ENCODE measurements around the gene ARAP2.

ARAP2 gene

GRCh38 chr4:36198861-36199260, 45.5 kb downstream of the ARAP2 start:
- DNase-seq (ENCODE audit: low read depth): no peak
- no peak overlapping the region for H3K4me3 ChIP-seq (replicated peaks; ENCODE audit: low read depth, low read length)
- no peak for TF ChIP-seq CTCF (IDR thresholded peaks at IDR 0.05; ENCODE audit: low read length, missing control alignments)

GRCh38 chr4:36198068-36198808, 46.1 kb downstream of the ARAP2 start:
- no peak for TF ChIP-seq CTCF (IDR thresholded peaks at IDR 0.05; ENCODE audit: low read length, missing control alignments)
- no peak for DNase-seq (ENCODE audit: low read depth)
- no peak overlapping the region for H3K4me3 ChIP-seq (replicated peaks; ENCODE audit: low read depth, low read length)

GRCh38 chr4:36197501-36197900, 46.8 kb downstream of the ARAP2 start:
- TF ChIP-seq CTCF (IDR thresholded peaks at IDR 0.05; ENCODE audit: low read length, missing control alignments): no peak
- no peak overlapping the region for H3K4me3 ChIP-seq (replicated peaks; ENCODE audit: low read depth, low read length)
- DNase-seq (ENCODE audit: low read depth): no peak

GRCh38 chr4:36196145-36196913, 48.0 kb downstream of the ARAP2 start:
- H3K4me3 ChIP-seq (replicated peaks; ENCODE audit: low read depth, low read length): no peak overlapping the region
- TF ChIP-seq CTCF (IDR thresholded peaks at IDR 0.05; ENCODE audit: low read length, missing control alignments): no peak

GRCh38 chr4:36192922-36193321, 51.4 kb downstream of the ARAP2 start:
- TF ChIP-seq CTCF (IDR thresholded peaks at IDR 0.05; ENCODE audit: low read length, missing control alignments): no peak
- DNase-seq (ENCODE audit: low read depth): no peak
- H3K4me3 ChIP-seq (replicated peaks; ENCODE audit: low read depth, low read length): no peak overlapping the region

More at GRCh38 chr4:36196145-36196913, 48.0 kb downstream of the ARAP2 start:
- no peak for DNase-seq (ENCODE audit: low read depth)

- TF ChIP-seq CTCF (IDR thresholded peaks at IDR 0.05; ENCODE audit: low read length, missing control alignments): no peak
- no peak for DNase-seq (ENCODE audit: low read depth)
These were observed 54.6 kb downstream of the ARAP2 start for GRCh38 chr4:36189511-36190226.

More at GRCh38 chr4:36189511-36190226, 54.6 kb downstream of the ARAP2 start:
- H3K4me3 ChIP-seq (replicated peaks; ENCODE audit: low read depth, low read length): no peak overlapping the region
